Heart left ventricle (tissue), 13 donors: Measurements from ENCODE around the gene SECTM1.

ENCODE experiments used
- CTCF ChIP-seq, 12 donors: fragments of 200-600 bp; sonication (generic) in 4 of 12; IDR thresholded peaks; one replicate each; pipeline versions ENCODE4 v1.5.0 to v1.8.0; 2018 to 2022; ENCODE audit warnings: antibody characterized with exemption in 12 of 12, mild to moderate bottlenecking in 5 of 12
- POLR2A ChIP-seq, 2 donors: fragments of 450-650 bp; IDR thresholded peaks; one replicate each; pipeline ENCODE4 v1.6.1; 2017; ENCODE audit warnings: antibody characterized with exemption in 2 of 2, mild to moderate bottlenecking in 2 of 2, moderate library complexity in 2 of 2
- donor health status: ischemic (EF 13 %, LVEDD 7.1; RV severe dilation, severe dysfunction).
- donor health status: DM: no; HTN: yes; CAD: no.
- donor health status: DM: no; HTN: no; CAD: no.
- donor health status: ischemic (EF 25% LVEDD 6.9; RV normal size, moderate dysfunction).
- donor health status: ischemic (EF 25% LVEDD 5.7; RV mildly dilated, moderate dysfunction).
- donor health status: ischemic (EF 35%, LVEDD 5.7; RV mildly dilated, moderate dysfunction).
- donor health status: nonischemic (EF 11% LVEDD 7.7; RV severe dilation, severe dysfunction).
- donor health status: DM: yes; HTN: yes; CAD: no.
- donor health status: PGD.
- donor health status: ischemic (EF 29% LVEDD 5.4; RV normal size, mild dysfunction).
- donor health status: nonischemic (EF 23%, LVEDD 6.1; RV moderate dilation, normal function).

DNA sequence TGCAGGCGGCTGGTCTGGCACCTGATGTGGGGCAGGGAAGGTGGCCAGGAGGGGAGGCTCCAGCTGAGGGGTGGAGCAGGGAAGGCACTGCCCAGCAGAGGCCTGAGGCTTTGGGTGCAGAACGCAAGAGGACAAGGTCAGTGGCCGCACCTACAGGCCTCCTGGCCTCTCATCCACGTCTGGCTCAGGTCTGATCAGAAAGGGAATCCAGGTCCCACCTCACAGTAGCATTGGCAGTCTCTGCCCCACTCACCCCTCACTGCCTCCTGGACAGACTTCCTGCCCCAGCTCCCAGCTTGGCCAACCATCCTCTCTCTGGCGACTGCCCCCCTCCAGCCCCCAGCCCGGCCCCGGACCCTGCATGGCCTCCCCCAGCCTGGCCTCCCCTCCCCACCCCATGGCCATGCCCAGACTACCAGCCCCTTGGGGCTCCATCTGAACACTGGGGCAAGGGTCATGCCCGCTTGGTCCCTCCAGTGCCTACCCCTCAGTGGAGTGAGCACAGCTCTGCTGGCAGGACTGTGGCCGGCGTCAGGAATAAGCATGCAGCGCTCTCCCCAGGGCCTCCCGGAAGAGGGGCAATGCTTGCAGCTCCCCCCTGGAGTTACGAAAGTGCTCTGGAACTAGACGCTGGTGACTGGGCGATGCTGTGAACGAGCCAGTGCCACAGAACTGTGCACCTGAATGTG is 42.6 kb upstream of the SECTM1 start:
- TF ChIP-seq CTCF (IDR thresholded peaks at IDR 0.05) (no peak), POLR2A (IDR thresholded peaks at IDR 0.05) (no peak)
